GM19395 (cell line): ENCODE data around the gene PDE1C.

Experiments used
- ATAC-seq: cut with Tn5 transposase; IDR thresholded peaks from one replicate; pipeline ENCODE4 v1.9.1; 2021; ENCODE audit warnings: mild to moderate bottlenecking, moderate library complexity; ENCODE audit not compliant: unreplicated experiment

The PDE1C gene

GRCh38 chr7:32075612-32076011 is 5.4 kb upstream of the PDE1C start:
- no peak for ATAC-seq

GRCh38 chr7:32074787-32075585 is 4.8 kb upstream of the PDE1C start:
- no peak for ATAC-seq

- ATAC-seq, result no peak
Observed at GRCh38 chr7:32073533-32073932, 3.3 kb upstream of the PDE1C start.

- no peak for ATAC-seq
Observed at GRCh38 chr7:32072397-32072796, 2.2 kb upstream of the PDE1C start.

- no peak for ATAC-seq
Observed at GRCh38 chr7:32071466-32072091, 1.4 kb upstream of the PDE1C start.

- ATAC-seq, result no peak
Observed at GRCh38 chr7:32070051-32070405, 179 bp downstream of the PDE1C start.

GRCh38 chr7:32069116-32069650 is 1.0 kb downstream of the PDE1C start:
- no peak for ATAC-seq

- no peak for ATAC-seq
Observed at GRCh38 chr7:32068411-32069101, 1.7 kb downstream of the PDE1C start.

GRCh38 chr7:32066441-32066840 is 3.8 kb downstream of the PDE1C start:
- no peak for ATAC-seq

- ATAC-seq, result no peak
Observed at GRCh38 chr7:32063614-32064013, 6.6 kb downstream of the PDE1C start.

GRCh38 chr7:32062150-32062549 is 8.1 kb downstream of the PDE1C start:
- no peak for ATAC-seq

GRCh38 chr7:32061346-32061745 is 8.9 kb downstream of the PDE1C start:
- ATAC-seq, result no peak

GRCh38 chr7:32059289-32060011 is 10.8 kb downstream of the PDE1C start:
- ATAC-seq, result no peak

- no peak for ATAC-seq
Observed at GRCh38 chr7:32058002-32058401, 12.2 kb downstream of the PDE1C start.

- ATAC-seq, result no peak
Observed at GRCh38 chr7:32056767-32057166, 13.4 kb downstream of the PDE1C start.

GRCh38 chr7:32053204-32053603 is 17.0 kb downstream of the PDE1C start:
- ATAC-seq, result no peak

GRCh38 chr7:32051128-32051527 is 19.1 kb downstream of the PDE1C start:
- ATAC-seq, result no peak

GRCh38 chr7:32049599-32049998 is 20.6 kb downstream of the PDE1C start:
- no peak for ATAC-seq

GRCh38 chr7:32048970-32049491 is 21.2 kb downstream of the PDE1C start:
- no peak for ATAC-seq

GRCh38 chr7:32047801-32048200 is 22.4 kb downstream of the PDE1C start:
- no peak for ATAC-seq

- ATAC-seq, result peak; percentile 56
Observed at GRCh38 chr7:32047075-32047474, 23.1 kb downstream of the PDE1C start.
